ENCODE measurements around the gene COL23A1.
"Not testable (repeated sequence)": the region's sequence is repeated elsewhere in the genome, so short reads cannot be mapped to it uniquely, and the experiment has no call there.

The COL23A1 gene

GRCh38 chr5:178380086-178380485, 210.1 kb downstream of the COL23A1 start:
- Mint-ChIP-seq H3K27me3 (peaks cover 3% of the 10 kb centered on the region), H3K4me3 (no peak overlapping the region), H3K4me1 (ENCODE audit: low read depth) (no peaks in the 10 kb centered on the region), H3K36me3 (ENCODE audit: low read depth) (no peaks in the 10 kb centered on the region), H3K27ac (no peak overlapping the region), H3K9me3 (no peaks in the 10 kb centered on the region)

- Mint-ChIP-seq H3K36me3 (ENCODE audit: low read depth) (no peaks in the 10 kb centered on the region), H3K4me1 (ENCODE audit: low read depth) (no peaks in the 10 kb centered on the region), H3K27ac (no peak overlapping the region), H3K4me3 (no peak overlapping the region), H3K27me3 (peaks cover 3% of the 10 kb centered on the region), H3K9me3 (no peaks in the 10 kb centered on the region)
Observed at GRCh38 chr5:178378527-178379484, 211.4 kb downstream of the COL23A1 start.

GRCh38 chr5:178377583-178378270, 212.5 kb downstream of the COL23A1 start:
- H3K27me3 Mint-ChIP-seq: no peaks in the 10 kb centered on the region
- H3K9me3 Mint-ChIP-seq: no peaks in the 10 kb centered on the region
- no peak overlapping the region for H3K27ac Mint-ChIP-seq
- H3K36me3 Mint-ChIP-seq (ENCODE audit: low read depth): no peaks in the 10 kb centered on the region
- H3K4me3 Mint-ChIP-seq: no peak overlapping the region
- no peaks in the 10 kb centered on the region for H3K4me1 Mint-ChIP-seq (ENCODE audit: low read depth)

GRCh38 chr5:178376921-178377582, 213.1 kb downstream of the COL23A1 start:
- Mint-ChIP-seq H3K4me1 (ENCODE audit: low read depth) (no peaks in the 10 kb centered on the region), H3K27me3 (no peaks in the 10 kb centered on the region), H3K9me3 (no peaks in the 10 kb centered on the region), H3K27ac (no peak overlapping the region), H3K4me3 (no peak overlapping the region), H3K36me3 (ENCODE audit: low read depth) (no peaks in the 10 kb centered on the region)

- H3K27me3 Mint-ChIP-seq: no peaks in the 10 kb centered on the region
- H3K4me3 Mint-ChIP-seq: no peak overlapping the region
- no peaks in the 10 kb centered on the region for H3K9me3 Mint-ChIP-seq
- H3K36me3 Mint-ChIP-seq (ENCODE audit: low read depth): no peaks in the 10 kb centered on the region
- no peak overlapping the region for H3K27ac Mint-ChIP-seq
- H3K4me1 Mint-ChIP-seq (ENCODE audit: low read depth): no peaks in the 10 kb centered on the region
Observed at GRCh38 chr5:178375348-178375747, 214.8 kb downstream of the COL23A1 start.

- Mint-ChIP-seq H3K9me3 (peaks cover 3% of the 10 kb centered on the region), H3K4me3 (no peak overlapping the region), H3K4me1 (ENCODE audit: low read depth) (no peaks in the 10 kb centered on the region), H3K27me3 (no peaks in the 10 kb centered on the region), H3K36me3 (ENCODE audit: low read depth) (no peaks in the 10 kb centered on the region), H3K27ac (no peak overlapping the region)
Observed at GRCh38 chr5:178373711-178374110, 216.5 kb downstream of the COL23A1 start.

- H3K27ac Mint-ChIP-seq: no peak overlapping the region
- no peaks in the 10 kb centered on the region for H3K36me3 Mint-ChIP-seq (ENCODE audit: low read depth)
- H3K27me3 Mint-ChIP-seq: no peaks in the 10 kb centered on the region
- H3K4me3 Mint-ChIP-seq: no peak overlapping the region
- peaks cover 3% of the 10 kb centered on the region for H3K9me3 Mint-ChIP-seq
- no peaks in the 10 kb centered on the region for H3K4me1 Mint-ChIP-seq (ENCODE audit: low read depth)
Observed at GRCh38 chr5:178372142-178372571, 218.0 kb downstream of the COL23A1 start.

- Mint-ChIP-seq H3K4me1 (ENCODE audit: low read depth) (no peaks in the 10 kb centered on the region), H3K27ac (no peak overlapping the region), H3K27me3 (no peaks in the 10 kb centered on the region), H3K4me3 (no peak overlapping the region), H3K36me3 (ENCODE audit: low read depth) (no peaks in the 10 kb centered on the region), H3K9me3 (peaks cover 3% of the 10 kb centered on the region)
Observed at GRCh38 chr5:178371362-178372111, 218.7 kb downstream of the COL23A1 start.

- no peak overlapping the region for H3K4me3 Mint-ChIP-seq
- no peaks in the 10 kb centered on the region for H3K27me3 Mint-ChIP-seq
- H3K27ac Mint-ChIP-seq: no peak overlapping the region
- peaks cover 3% of the 10 kb centered on the region for H3K9me3 Mint-ChIP-seq
- no peaks in the 10 kb centered on the region for H3K4me1 Mint-ChIP-seq (ENCODE audit: low read depth)
- no peaks in the 10 kb centered on the region for H3K36me3 Mint-ChIP-seq (ENCODE audit: low read depth)
Observed at GRCh38 chr5:178370102-178370501, 220.1 kb downstream of the COL23A1 start.

GRCh38 chr5:178369469-178369868, 220.7 kb downstream of the COL23A1 start:
- not testable (repeated sequence) for H3K36me3 Mint-ChIP-seq (ENCODE audit: low read depth); H3K9me3 Mint-ChIP-seq; H3K27ac Mint-ChIP-seq; H3K4me3 Mint-ChIP-seq; H3K27me3 Mint-ChIP-seq; H3K4me1 Mint-ChIP-seq (ENCODE audit: low read depth)

GRCh38 chr5:178368716-178369300, 221.4 kb downstream of the COL23A1 start:
- Mint-ChIP-seq H3K36me3 (ENCODE audit: low read depth) (no peaks in the 10 kb centered on the region), H3K4me3 (no peak overlapping the region), H3K27ac (no peak overlapping the region), H3K9me3 (peaks cover 3% of the 10 kb centered on the region), H3K27me3 (no peaks in the 10 kb centered on the region), H3K4me1 (ENCODE audit: low read depth) (no peaks in the 10 kb centered on the region)

- peaks cover 3% of the 10 kb centered on the region for H3K9me3 Mint-ChIP-seq
- H3K27me3 Mint-ChIP-seq: no peaks in the 10 kb centered on the region
- H3K27ac Mint-ChIP-seq: no peak overlapping the region
- H3K36me3 Mint-ChIP-seq (ENCODE audit: low read depth): no peaks in the 10 kb centered on the region
- no peak overlapping the region for H3K4me3 Mint-ChIP-seq
- no peaks in the 10 kb centered on the region for H3K4me1 Mint-ChIP-seq (ENCODE audit: low read depth)
Observed at GRCh38 chr5:178368274-178368673, 221.9 kb downstream of the COL23A1 start.

GRCh38 chr5:178367736-178368120, 222.5 kb downstream of the COL23A1 start:
- H3K36me3 Mint-ChIP-seq (ENCODE audit: low read depth): no peaks in the 10 kb centered on the region
- no peaks in the 10 kb centered on the region for H3K27me3 Mint-ChIP-seq
- no peak overlapping the region for H3K4me3 Mint-ChIP-seq
- no peak overlapping the region for H3K27ac Mint-ChIP-seq
- H3K9me3 Mint-ChIP-seq: peaks cover 3% of the 10 kb centered on the region
- H3K4me1 Mint-ChIP-seq (ENCODE audit: low read depth): no peaks in the 10 kb centered on the region

- Mint-ChIP-seq H3K36me3 (ENCODE audit: low read depth) (no peaks in the 10 kb centered on the region), H3K9me3 (peaks cover 3% of the 10 kb centered on the region), H3K4me3 (no peak overlapping the region), H3K27ac (no peak overlapping the region), H3K4me1 (ENCODE audit: low read depth) (no peaks in the 10 kb centered on the region), H3K27me3 (no peaks in the 10 kb centered on the region)
Observed at GRCh38 chr5:178366998-178367735, 223.0 kb downstream of the COL23A1 start.
